Smooth muscle cell (in vitro differentiated cells): Measurements from ENCODE around the gene BCL2L14. TPM values are rescaled to one million over a fixed set of nuclear protein-coding genes. Genes with fewer than 3 reads are reported as not detected.

ENCODE experiments used
- DNase-seq: peaks from one replicate; lab custom pipeline; 2025; ENCODE audit not compliant: unreplicated experiment; lab: John Stamatoyannopoulos, UW
- H2AFZ ChIP-seq: fragments of 200-600 bp; sonication (generic); 2 replicates; pipeline ENCODE4 v1.6.0; 2016; ENCODE audit warnings: antibody characterized with exemption, low read depth, mild to moderate bottlenecking
- H3F3A ChIP-seq: fragments of 200-600 bp; sonication (generic); 2 replicates; pipeline ENCODE4 v1.6.0; 2017; ENCODE audit warnings: antibody characterized with exemption, low read depth
- H3K27ac ChIP-seq: fragments of 200-600 bp; sonication (generic); 2 replicates; pipeline ENCODE4 v1.5.1; 2016; ENCODE audit warnings: low read depth, mild to moderate bottlenecking
- H3K27me3 ChIP-seq: fragments of 200-600 bp; sonication (generic); 2 replicates; pipeline ENCODE4 v1.6.1; 2016; ENCODE audit warnings: low read depth, mild to moderate bottlenecking
- H3K36me3 ChIP-seq: fragments of 200-600 bp; sonication (generic); 2 replicates; pipeline ENCODE4 v1.5.1; 2016; ENCODE audit warnings: low read depth
- H3K4me1 ChIP-seq: fragments of 200-600 bp; sonication (generic); 2 replicates; pipeline ENCODE4 v1.5.1; 2016; ENCODE audit warnings: low read depth
- H3K4me2 ChIP-seq: fragments of 200-600 bp; sonication (generic); 2 replicates; pipeline ENCODE4 v1.6.0; 2016; ENCODE audit warnings: mild to moderate bottlenecking
- H3K4me3 ChIP-seq: fragments of 200-600 bp; sonication (generic); 2 replicates; pipeline ENCODE4 v1.5.1; 2016; ENCODE audit warnings: mild to moderate bottlenecking
- H3K79me2 ChIP-seq: fragments of 200-600 bp; sonication (generic); 2 replicates; pipeline ENCODE4 v1.6.0; 2016; ENCODE audit warnings: low read depth, mild to moderate bottlenecking
- H3K9ac ChIP-seq: fragments of 200-600 bp; sonication (generic); 2 replicates; pipeline ENCODE4 v1.6.0; 2016; ENCODE audit warnings: low read depth
- H3K9me3 ChIP-seq: fragments of 200-600 bp; sonication (generic); replicated peaks from 2 replicates; pipeline ENCODE4 v1.5.1; 2016; ENCODE audit warnings: low read depth
- H4K20me1 ChIP-seq: fragments of 200-600 bp; sonication (generic); 2 replicates; pipeline ENCODE4 v1.6.0; 2016; ENCODE audit warnings: low read depth
- WGBS: methylation state at CpG from one replicate; pipeline ENCODE4 v1.1.7; 2016; ENCODE audit warnings: low lambda C conversion rate; 5-methylcytosine and 5-hydroxymethylcytosine counted together
- polyA plus RNA-seq: library from polyadenylated mRNA; unstranded; fragments of >200 nt; fragmentation: Nextera tagmentation; extraction: Ambion mirVana; gene quantifications from 2 replicates; pipeline ENCODE4 v1.2.1, GENCODE V29; 2016
- total RNA-seq: library from RNA; depleted of rRNA; stranded (reverse); fragments of >200 nt; gene quantifications from 2 replicates; pipeline ENCODE4 v1.2.3, GENCODE V29; 2014
- TF ChIP-seq, protein P1 (sequence below): fragments of 200-600 bp; sonication (generic); IDR thresholded peaks from 2 replicates; pipeline ENCODE4 v1.5.1; 2017; ENCODE audit warnings: borderline replicate concordance, mild to moderate bottlenecking, antibody characterized with exemption; ENCODE audit not compliant: insufficient read depth, poor library complexity, severe bottlenecking

Gene BCL2L14
- total and polyA plus RNA-seq, 2 experiments from 2014 or later: not detected

DNA sequence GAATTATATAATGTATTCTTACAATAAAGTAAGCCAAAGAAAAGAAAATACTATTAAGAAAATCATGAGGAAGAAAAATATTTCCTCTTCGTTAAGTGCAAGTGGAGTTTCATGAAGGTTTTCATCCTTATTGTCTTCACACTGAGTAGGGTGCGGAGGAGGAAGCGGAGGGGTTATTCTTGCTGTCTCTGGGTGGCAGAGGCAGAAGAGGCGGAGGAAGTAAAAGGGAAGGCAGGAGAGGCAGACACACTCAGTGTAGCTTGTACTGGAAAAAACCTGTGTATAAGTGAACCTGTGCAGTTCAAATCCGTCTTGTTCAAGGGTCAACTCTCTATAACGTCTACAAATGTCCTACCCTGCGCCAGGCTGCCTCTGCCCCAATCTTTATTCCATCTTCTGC is 22.0 kb upstream of the BCL2L14 start:
- Histone ChIP-seq H3K9me3 (no peaks in the 10 kb centered on the region), H3K36me3 (no peaks in the 10 kb centered on the region), H3K4me3 (no peak overlapping the region), H3K27ac (no peak overlapping the region), H3K79me2 (no peaks in the 10 kb centered on the region), H2AFZ (no peak overlapping the region), H3K4me1 (no peaks in the 10 kb centered on the region), H3F3A (no peaks in the 10 kb centered on the region), H3K9ac (no peak overlapping the region), H3K4me2 (no peak overlapping the region), H3K27me3 (no peaks in the 10 kb centered on the region), H4K20me1 (no peaks in the 10 kb centered on the region)
- TF ChIP-seq, protein P1, sequence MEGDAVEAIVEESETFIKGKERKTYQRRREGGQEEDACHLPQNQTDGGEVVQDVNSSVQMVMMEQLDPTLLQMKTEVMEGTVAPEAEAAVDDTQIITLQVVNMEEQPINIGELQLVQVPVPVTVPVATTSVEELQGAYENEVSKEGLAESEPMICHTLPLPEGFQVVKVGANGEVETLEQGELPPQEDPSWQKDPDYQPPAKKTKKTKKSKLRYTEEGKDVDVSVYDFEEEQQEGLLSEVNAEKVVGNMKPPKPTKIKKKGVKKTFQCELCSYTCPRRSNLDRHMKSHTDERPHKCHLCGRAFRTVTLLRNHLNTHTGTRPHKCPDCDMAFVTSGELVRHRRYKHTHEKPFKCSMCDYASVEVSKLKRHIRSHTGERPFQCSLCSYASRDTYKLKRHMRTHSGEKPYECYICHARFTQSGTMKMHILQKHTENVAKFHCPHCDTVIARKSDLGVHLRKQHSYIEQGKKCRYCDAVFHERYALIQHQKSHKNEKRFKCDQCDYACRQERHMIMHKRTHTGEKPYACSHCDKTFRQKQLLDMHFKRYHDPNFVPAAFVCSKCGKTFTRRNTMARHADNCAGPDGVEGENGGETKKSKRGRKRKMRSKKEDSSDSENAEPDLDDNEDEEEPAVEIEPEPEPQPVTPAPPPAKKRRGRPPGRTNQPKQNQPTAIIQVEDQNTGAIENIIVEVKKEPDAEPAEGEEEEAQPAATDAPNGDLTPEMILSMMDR: no peak
- 98% methylated on average over 7 of the region's 7 CpGs for WGBS
- no peak for DNase-seq

- H3K27me3 ChIP-seq: no peaks in the 10 kb centered on the region
- H3K4me2 ChIP-seq: no peak overlapping the region
- TF ChIP-seq, protein P1: no peak
- H3K4me1 ChIP-seq: no peaks in the 10 kb centered on the region
- no peak overlapping the region for H3K4me3 ChIP-seq
- no peaks in the 10 kb centered on the region for H3K36me3 ChIP-seq
- H3K27ac ChIP-seq: no peak overlapping the region
- H4K20me1 ChIP-seq: no peaks in the 10 kb centered on the region
- H3F3A ChIP-seq: no peaks in the 10 kb centered on the region
- H3K9ac ChIP-seq: no peak overlapping the region
- H3K9me3 ChIP-seq: no peaks in the 10 kb centered on the region
- no peak for DNase-seq
- H3K79me2 ChIP-seq: no peaks in the 10 kb centered on the region
- 89% methylated on average over 4 of the region's 4 CpGs for WGBS
- H2AFZ ChIP-seq: no peak overlapping the region
These were observed 19.1 kb upstream of the BCL2L14 start for GRCh38 chr12:12051668-12052067.

GRCh38 chr12:12054993-12055392 is 15.7 kb upstream of the BCL2L14 start:
- Histone ChIP-seq H4K20me1 (no peaks in the 10 kb centered on the region), H3K9me3 (no peaks in the 10 kb centered on the region), H3K79me2 (no peaks in the 10 kb centered on the region), H2AFZ (no peak overlapping the region), H3K4me3 (no peak overlapping the region), H3K36me3 (no peaks in the 10 kb centered on the region), H3K4me1 (no peaks in the 10 kb centered on the region), H3K9ac (no peak overlapping the region), H3F3A (no peaks in the 10 kb centered on the region), H3K27ac (no peak overlapping the region), H3K27me3 (no peaks in the 10 kb centered on the region), H3K4me2 (no peak overlapping the region)
- TF ChIP-seq, protein P1: no peak
- no peak for DNase-seq
- WGBS: 87% methylated on average over 5 of the region's 5 CpGs

GRCh38 chr12:12056951-12057350 is 13.8 kb upstream of the BCL2L14 start:
- Histone ChIP-seq H3K4me3 (no peak overlapping the region), H4K20me1 (no peaks in the 10 kb centered on the region), H3K79me2 (no peaks in the 10 kb centered on the region), H3K36me3 (no peaks in the 10 kb centered on the region), H3K27me3 (no peaks in the 10 kb centered on the region), H2AFZ (no peak overlapping the region), H3K27ac (no peak overlapping the region), H3K4me2 (no peak overlapping the region), H3K4me1 (no peaks in the 10 kb centered on the region), H3F3A (no peaks in the 10 kb centered on the region), H3K9me3 (no peaks in the 10 kb centered on the region), H3K9ac (no peak overlapping the region)
- TF ChIP-seq, protein P1: no peak
- DNase-seq: no peak
- WGBS: 65% methylated on average over 4 of the region's 4 CpGs
